Esophagus squamous epithelium (tissue), 5 donors: ENCODE data around the gene SSTR3. TPM values are rescaled to one million over a fixed set of nuclear protein-coding genes. Genes with fewer than 3 reads are reported as not detected.

Experiments
- DNase-seq: peaks from one replicate; lab custom pipeline; 2025; lab: John Stamatoyannopoulos, UW
- H3K27ac ChIP-seq, 4 donors: fragments of 200-600 bp; sonication (generic); one replicate each; pipeline ENCODE4 v1.5.1; 2016 to 2019; ENCODE audit warnings: mild to moderate bottlenecking in 1 of 4
- H3K27me3 ChIP-seq, 4 donors: fragments of 200-600 bp; sonication (generic); 1 replicate in 3 of 4; 2 replicates in 1 of 4; pipeline versions ENCODE4 v1.5.1 to v1.6.0; 2017 to 2021; ENCODE audit warnings: antibody characterized with exemption in 1 of 4
- H3K36me3 ChIP-seq, 3 donors: fragments of 200-600 bp; sonication (generic); one replicate each; pipeline ENCODE4 v1.5.1; 2016 to 2019
- H3K4me1 ChIP-seq, 3 donors: fragments of 200-600 bp; sonication (generic); one replicate each; pipeline ENCODE4 v1.5.1; 2017 to 2019
- H3K4me3 ChIP-seq, 4 donors: fragments of 200-600 bp; sonication (generic); 1 replicate in 3 of 4; 2 replicates in 1 of 4; pipeline ENCODE4 v1.5.1; 2016 to 2019; ENCODE audit warnings: mild to moderate bottlenecking in 2 of 4, moderate library complexity in 1 of 4
- H3K9me3 ChIP-seq, 3 donors: fragments of 200-600 bp; sonication (generic); one replicate each; pipeline ENCODE4 v1.5.1; 2016 to 2019
- POLR2A ChIP-seq, 4 donors: fragments of 450-650 bp; IDR thresholded peaks; one replicate each; pipeline ENCODE4 v1.6.1; 2017; ENCODE audit warnings: antibody characterized with exemption in 4 of 4, mild to moderate bottlenecking in 4 of 4, moderate library complexity in 3 of 4
- WGBS, 2 donors: methylation state at CpG; one replicate each; pipeline ENCODE4 v1.1.5; 2018; 5-methylcytosine and 5-hydroxymethylcytosine counted together
- intact Hi-C: fragments of 100-400 bp; cut with DNase I; formaldehyde crosslinking; loops from one replicate; pipeline ENCODE4 v1.15.0; 2022
- total RNA-seq, 4 donors: library from RNA; depleted of rRNA; stranded (reverse); fragments of >200 nt; gene quantifications; one replicate each; pipeline ENCODE4 v1.1.0, GENCODE V29; 2016
- TF ChIP-seq, protein P1 (sequence below), 6 experiments: fragments of 450-650 bp in 4 of 6; fragments of 200-600 bp in 2 of 6; sonication (generic) in 2 of 6; IDR thresholded peaks; one replicate each; pipeline ENCODE4 v1.5.1; 2016 to 2019; ENCODE audit warnings: antibody characterized with exemption in 6 of 6, mild to moderate bottlenecking in 4 of 6, moderate library complexity in 4 of 6
- donor health status: DM: yes; HTN: yes; CAD: no.

SSTR3 gene
- total RNA-seq, 4 donors from 2014 or later, result not detected

DNA sequence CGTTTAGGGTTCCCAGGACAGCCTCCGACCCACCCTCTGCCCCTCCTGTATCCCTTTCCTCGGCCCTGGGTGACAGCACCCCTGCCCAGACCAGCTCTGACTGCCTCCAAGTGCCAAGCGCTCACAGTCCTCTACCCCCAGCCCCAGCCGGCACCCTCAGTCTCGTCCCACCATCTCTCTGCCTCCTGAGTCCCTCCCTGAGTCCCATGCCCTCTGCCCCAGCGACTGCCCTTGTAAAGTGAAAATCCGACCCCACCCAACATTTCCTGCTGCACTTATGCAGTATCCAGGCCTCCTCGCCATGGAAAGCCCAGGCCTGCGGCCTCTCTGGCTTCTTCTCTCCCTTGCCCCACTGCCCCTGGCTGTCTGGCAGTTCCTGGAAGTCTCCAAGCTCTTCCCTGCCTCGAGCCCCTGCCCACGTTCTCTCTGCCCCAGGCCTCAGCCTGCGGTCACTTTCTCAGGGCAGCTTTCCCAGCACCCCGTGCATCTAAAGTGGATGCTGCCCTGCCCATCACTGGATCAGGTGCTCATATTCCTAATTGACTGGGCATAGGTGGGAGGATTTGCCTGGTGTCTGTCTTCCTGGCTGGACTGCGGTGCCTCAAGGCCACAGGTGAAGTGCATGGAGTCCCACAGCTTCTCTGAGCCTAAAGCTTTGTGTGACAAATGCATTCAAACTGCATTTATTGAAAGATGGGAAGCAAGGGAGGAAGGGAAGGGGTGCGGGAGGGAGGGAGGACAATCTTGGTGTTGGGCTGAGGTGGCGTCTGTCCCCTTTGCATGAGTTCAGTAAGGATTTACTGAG lies 44.9 kb downstream of the SSTR3 start:
- Histone ChIP-seq H3K27me3 (peaks cover 0 to 9% (median 0%) of the 10 kb centered on the region in 4 donors), H3K27ac (peak overlapping the region in 3 of 4 donors; percentile 48 to 61 (median 52)), H3K4me3 (peak overlapping the region in 2 of 4 donors; percentile 16 to 45), H3K9me3 (no peaks in the 10 kb centered on the region), H3K4me1 (peaks cover 9 to 34% (median 23%) of the 10 kb centered on the region in 3 donors), H3K36me3 (no peaks in the 10 kb centered on the region)
- intact Hi-C loops, result loop anchor here (2.0 kb wide), 1 partner anchor 31 kb away; no protein-coding TSS in a partner anchor
- WGBS, 2 donors, result 69 to 70% methylated on average over 14 to 17 of the region's 17 CpGs
- TF ChIP-seq POLR2A (IDR thresholded peaks at IDR 0.05), result no peak
- TF ChIP-seq, protein P1, sequence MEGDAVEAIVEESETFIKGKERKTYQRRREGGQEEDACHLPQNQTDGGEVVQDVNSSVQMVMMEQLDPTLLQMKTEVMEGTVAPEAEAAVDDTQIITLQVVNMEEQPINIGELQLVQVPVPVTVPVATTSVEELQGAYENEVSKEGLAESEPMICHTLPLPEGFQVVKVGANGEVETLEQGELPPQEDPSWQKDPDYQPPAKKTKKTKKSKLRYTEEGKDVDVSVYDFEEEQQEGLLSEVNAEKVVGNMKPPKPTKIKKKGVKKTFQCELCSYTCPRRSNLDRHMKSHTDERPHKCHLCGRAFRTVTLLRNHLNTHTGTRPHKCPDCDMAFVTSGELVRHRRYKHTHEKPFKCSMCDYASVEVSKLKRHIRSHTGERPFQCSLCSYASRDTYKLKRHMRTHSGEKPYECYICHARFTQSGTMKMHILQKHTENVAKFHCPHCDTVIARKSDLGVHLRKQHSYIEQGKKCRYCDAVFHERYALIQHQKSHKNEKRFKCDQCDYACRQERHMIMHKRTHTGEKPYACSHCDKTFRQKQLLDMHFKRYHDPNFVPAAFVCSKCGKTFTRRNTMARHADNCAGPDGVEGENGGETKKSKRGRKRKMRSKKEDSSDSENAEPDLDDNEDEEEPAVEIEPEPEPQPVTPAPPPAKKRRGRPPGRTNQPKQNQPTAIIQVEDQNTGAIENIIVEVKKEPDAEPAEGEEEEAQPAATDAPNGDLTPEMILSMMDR (IDR thresholded peaks at IDR 0.05), result no peak
- DNase-seq, result no peak

DNA sequence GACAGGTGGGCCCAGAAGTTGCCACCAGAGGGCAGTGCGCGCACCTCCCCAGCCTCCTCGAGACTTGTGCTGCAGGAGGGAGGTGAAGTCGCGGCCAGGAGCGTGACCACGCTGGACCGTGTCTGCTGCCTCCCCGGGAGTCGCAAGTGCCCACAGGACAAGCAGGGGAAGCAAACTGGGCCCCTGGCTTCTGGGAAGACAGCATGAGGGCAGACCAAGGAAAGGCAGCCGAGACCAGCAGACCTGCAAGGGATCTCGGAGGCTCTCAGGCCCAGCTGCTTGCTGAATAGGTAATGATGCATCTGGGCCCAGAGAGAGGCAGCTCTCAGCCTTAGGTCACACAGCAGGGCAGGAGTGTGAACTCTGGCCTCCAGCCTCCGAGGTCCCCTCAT lies 45.6 kb downstream of the SSTR3 start:
- Histone ChIP-seq H3K36me3 (no peaks in the 10 kb centered on the region), H3K4me1 (peaks cover 9 to 34% (median 23%) of the 10 kb centered on the region in 3 donors), H3K27me3 (peaks cover 0 to 6% (median 0%) of the 10 kb centered on the region in 4 donors), H3K4me3 (peak overlapping the region in 2 of 4 donors; percentile 16 to 45), H3K9me3 (peaks cover 0 to under 1% (median 0%) of the 10 kb centered on the region in 3 donors), H3K27ac (peak overlapping the region in 3 of 4 donors; percentile 48 to 61 (median 52))
- whole genome bisulfite sequencing, 2 donors, result 19 to 23% methylated on average over 3 to 9 of the region's 13 CpGs
- no peak for DNase-seq
- TF ChIP-seq, protein P1 (IDR thresholded peaks at IDR 0.05), result peak; percentile 79 to 95 (median 88)
- TF ChIP-seq POLR2A (IDR thresholded peaks at IDR 0.05), result no peak
- intact Hi-C loops, result loop anchor here (2.0 kb wide), 1 partner anchor 32 kb away; no protein-coding TSS in a partner anchor

DNA sequence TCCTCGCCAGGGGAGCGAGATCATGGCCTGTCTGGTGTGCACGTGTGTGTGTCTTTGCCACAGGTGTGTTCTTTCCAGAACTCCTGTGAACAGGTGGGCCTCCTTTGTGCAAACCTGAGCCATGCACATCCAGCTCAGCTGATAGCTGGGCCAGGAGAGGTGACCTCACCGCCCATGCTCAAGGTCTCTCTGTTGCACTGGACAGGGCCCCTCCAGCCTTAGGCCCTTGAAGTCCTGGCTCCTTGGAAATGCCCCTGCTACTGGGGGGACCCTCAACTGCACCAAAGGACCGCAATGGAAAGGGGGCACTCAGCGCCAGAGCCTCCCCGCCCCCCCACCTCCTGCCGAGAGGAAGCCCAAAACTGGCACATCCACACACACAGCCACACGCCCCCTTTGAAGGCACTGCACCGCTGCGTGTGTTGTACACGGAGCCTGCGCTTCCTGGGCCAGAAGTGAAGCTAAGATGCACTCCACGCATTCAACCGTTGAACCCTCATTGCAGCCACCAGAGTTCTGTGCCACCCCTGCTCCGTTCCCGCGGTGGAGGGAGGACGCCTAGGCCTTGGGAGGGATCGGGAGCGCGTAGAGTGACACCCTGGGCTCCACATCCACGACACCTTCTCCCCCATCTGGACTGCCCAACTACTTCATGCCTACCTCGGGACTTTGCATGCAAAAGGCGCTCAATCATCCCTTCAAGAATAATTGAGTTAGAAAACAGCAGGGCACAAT lies 46.2 kb downstream of the SSTR3 start:
- 57 to 77% methylated on average over 4 to 18 of the region's 25 CpGs for WGBS, 2 donors
- peaks cover 0 to 6% (median 5%) of the 10 kb centered on the region in 3 donors for H3K9me3 ChIP-seq
- TF ChIP-seq POLR2A (IDR thresholded peaks at IDR 0.05), result no peak
- TF ChIP-seq, protein P1 (IDR thresholded peaks at IDR 0.05), result no peak
- peak overlapping the region in 1 of 4 donors; percentile 45 for H3K4me3 ChIP-seq
- no peak for DNase-seq
- peak overlapping the region in 1 of 4 donors; percentile 61 for H3K27ac ChIP-seq
- peaks cover 9 to 34% (median 23%) of the 10 kb centered on the region in 3 donors for H3K4me1 ChIP-seq
- H3K27me3 ChIP-seq, result peaks cover 0 to 6% (median 0%) of the 10 kb centered on the region in 4 donors
- intact Hi-C loops, result loop anchor here (2.0 kb wide), 1 partner anchor 33 kb away; no protein-coding TSS in a partner anchor
- no peaks in the 10 kb centered on the region for H3K36me3 ChIP-seq

DNA sequence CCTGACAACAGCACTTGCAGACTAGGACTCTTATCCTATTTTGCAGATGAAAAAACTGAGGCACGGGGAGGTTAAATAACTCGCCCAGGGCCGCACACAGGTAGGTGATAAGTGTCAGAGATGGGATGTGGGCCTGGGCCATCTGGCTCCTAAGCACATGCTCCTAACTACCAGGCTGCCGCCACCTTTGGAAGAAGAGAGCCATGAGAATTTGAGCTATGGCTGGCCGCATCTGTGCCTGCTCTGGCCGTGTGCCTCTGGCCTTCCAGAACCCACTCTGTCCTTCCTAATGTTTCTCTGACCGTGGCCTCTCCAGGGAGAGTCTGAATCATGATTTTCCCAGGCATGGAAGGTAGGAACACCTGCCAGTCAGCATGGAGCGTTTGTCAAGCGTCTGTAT lies 47.2 kb downstream of the SSTR3 start:
- H3K36me3 ChIP-seq, result no peaks in the 10 kb centered on the region
- 75 to 86% methylated on average over 6 to 8 of the region's 9 CpGs for WGBS, 2 donors
- H3K27me3 ChIP-seq, result peaks cover 0 to 8% (median 0%) of the 10 kb centered on the region in 4 donors
- H3K9me3 ChIP-seq, result peaks cover 0 to 7% (median 6%) of the 10 kb centered on the region in 3 donors
- H3K27ac ChIP-seq, result no peak overlapping the region
- no peak overlapping the region for H3K4me3 ChIP-seq
- no peak for TF ChIP-seq POLR2A (IDR thresholded peaks at IDR 0.05)
- TF ChIP-seq, protein P1 (IDR thresholded peaks at IDR 0.05), result no peak
- intact Hi-C loops, result no loop called here
- peaks cover 9 to 26% (median 19%) of the 10 kb centered on the region in 3 donors for H3K4me1 ChIP-seq
- DNase-seq, result no peak
